ENCODE data around the gene IWS1. TPM values are rescaled to one million over a fixed set of nuclear protein-coding genes. Genes with fewer than 3 reads are reported as not detected.

Gene IWS1
- total and polyA plus RNA-seq, 10 of the 15 experiments (the other 5 are each of a cell fraction or from before 2014, with no cell fraction given) = 21.9 to 68.9 (median 45.8) TPM

DNA sequence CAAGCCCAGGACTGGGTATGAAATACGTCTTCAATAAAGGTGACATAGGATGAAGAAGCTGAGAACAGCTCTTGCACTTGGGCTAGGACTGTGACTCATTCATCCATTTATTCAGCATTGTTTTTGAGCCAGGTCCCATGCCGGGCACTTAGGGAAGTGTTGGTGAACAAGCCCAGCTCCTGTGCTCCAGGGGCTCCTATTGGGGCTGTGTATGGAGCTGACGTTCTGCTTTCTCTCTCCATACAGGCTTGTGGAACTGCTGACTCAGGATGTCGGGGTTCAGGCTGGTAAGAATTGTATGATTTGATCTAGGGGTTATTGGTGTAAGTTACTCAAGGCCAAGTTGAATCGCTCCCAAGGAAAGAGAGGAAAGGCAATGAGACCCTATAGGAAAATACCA, 33.2 kb upstream of the IWS1 start (continued):
- TF ChIP-seq, protein P1, sequence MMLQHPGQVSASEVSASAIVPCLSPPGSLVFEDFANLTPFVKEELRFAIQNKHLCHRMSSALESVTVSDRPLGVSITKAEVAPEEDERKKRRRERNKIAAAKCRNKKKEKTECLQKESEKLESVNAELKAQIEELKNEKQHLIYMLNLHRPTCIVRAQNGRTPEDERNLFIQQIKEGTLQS (IDR thresholded peaks at IDR 0.05; ENCODE audit: borderline replicate concordance, extremely low read depth, low read depth, low read length) = no peak
- no peak for TF ChIP-seq SMARCA5 (IDR thresholded peaks at IDR 0.05)
- TF ChIP-seq TBL1XR1 (IDR thresholded peaks at IDR 0.05; ENCODE audit: low read depth, low read length) = no peak
- TF ChIP-seq RFX5 (IDR thresholded peaks at IDR 0.05; ENCODE audit: low read depth, low read length) = no peak
- no peak for TF ChIP-seq CBX5 (IDR thresholded peaks at IDR 0.05; ENCODE audit: low read depth)
- no peak for TF ChIP-seq JUND (IDR thresholded peaks at IDR 0.05; ENCODE audit: low read depth, low read length)
- TF ChIP-seq HCFC1 (IDR thresholded peaks at IDR 0.05; ENCODE audit: low read length) = no peak
- no peak for TF ChIP-seq IKZF1 (conservative IDR thresholded peaks at IDR 0.05)
- no peak for TF ChIP-seq ZBED1 (IDR thresholded peaks at IDR 0.05; ENCODE audit: borderline replicate concordance)
- no peak for TF ChIP-seq RAD51 (IDR thresholded peaks at IDR 0.05)
- no peak for TF ChIP-seq EZH2 (IDR thresholded peaks at IDR 0.05; ENCODE audit: borderline replicate concordance, control insufficient read depth, low read depth, low read length)
- TF ChIP-seq KDM1A (IDR thresholded peaks at IDR 0.05; ENCODE audit: borderline replicate concordance) = no peak

DNA sequence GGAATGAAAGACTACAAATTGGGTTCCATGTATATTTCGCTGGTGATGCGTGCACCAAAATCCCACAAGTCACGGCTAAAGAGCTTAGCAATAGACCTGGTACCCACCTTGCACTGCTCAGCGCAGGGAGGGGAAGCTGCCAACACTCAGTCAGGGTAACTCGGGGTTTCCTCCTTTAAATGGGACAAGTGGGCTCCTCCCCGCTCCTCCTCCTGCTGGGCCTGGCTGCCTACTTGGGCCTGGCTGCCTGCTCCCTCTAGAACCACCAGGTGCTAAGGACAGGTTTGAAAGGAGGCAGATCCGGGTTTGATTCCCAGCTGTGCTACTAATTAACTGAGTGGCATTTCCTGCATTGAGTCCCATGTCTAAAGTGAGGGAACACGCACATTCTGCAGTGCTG, 32.6 kb upstream of the IWS1 start:
- FAIRE-seq (no peak), ATAC-seq (no peak), DNase-seq (ENCODE audit: low read depth, low spot score) (no peak)
- Histone ChIP-seq H4K20me1 (ENCODE audit: control insufficient read depth, insufficient read depth) (no peaks in the 10 kb centered on the region), H3K79me2 (ENCODE audit: control insufficient read depth, insufficient read depth, low read length) (no peaks in the 10 kb centered on the region), H3K27me3 (replicated peaks in 1 of 2; ENCODE audit: control insufficient read depth in 2 of 2, insufficient read depth in 2 of 2, low read length in 1 of 2) (0 out of 4 replicates have a peak, but pooled peaks cover 0 to 4% of the 10 kb centered on the region in 2 experiments), H3K9me3 (replicated peaks; ENCODE audit: control insufficient read depth, insufficient read depth, low read length) (peaks cover 1% of the 10 kb centered on the region; the same call in 2 of the 3 replicates), H3K9ac (ENCODE audit: control insufficient read depth, insufficient read depth, low read length) (no peak overlapping the region), H3K4me2 (ENCODE audit: control insufficient read depth, insufficient read depth) (no peak overlapping the region), H2AFZ (ENCODE audit: control insufficient read depth, low read depth, low read length) (no peak overlapping the region), H3K27ac (ENCODE audit: control insufficient read depth, insufficient read depth) (no peak overlapping the region), H3K36me3 (ENCODE audit: control insufficient read depth in 2 of 2, insufficient read depth in 2 of 2, low read length in 1 of 2) (no peaks in the 10 kb centered on the region), H3K4me3 (no peak overlapping the region), H3K4me1 (ENCODE audit: control insufficient read depth, insufficient read depth, low read length) (peaks cover 10% of the 10 kb centered on the region)
- intact Hi-C loops (cut with micrococcal nuclease; ENCODE audit: unreplicated experiment) (no loop called here), in situ Hi-C loops (cut with MboI) (no loop called here)
- RAD21 ChIA-PET (ENCODE audit: unreplicated experiment) = no interaction called here
- POLR2A ChIA-PET = no interaction called here
- SMC1A ChIA-PET (ENCODE audit: uncharacterized antibody, unreplicated experiment) = interaction anchor here (1.2 kb wide), 1 partner anchor 32 kb away, joined by 3 read pairs; the partner anchor contains the start of gene IWS1
- no TSS peak for BruUV-seq (replicated peaks)
- 69% methylated on average over 8 of the region's 8 CpGs for WGBS (ENCODE audit: insufficient coverage, insufficient replicate concordance, low lambda C conversion rate, missing lambda C conversion rate)
- CTCF ChIA-PET = no interaction called here
- TF ChIP-seq EED (IDR thresholded peaks at IDR 0.05; ENCODE audit: low read depth) (no peak), RUNX3 (IDR thresholded peaks at IDR 0.05; ENCODE audit: low read length) (no peak), HDAC6 (IDR thresholded peaks at IDR 0.05; ENCODE audit: unreplicated experiment) (no peak), BRCA1 (IDR thresholded peaks at IDR 0.05; ENCODE audit: low read depth, low read length) (no peak), ZNF274 (IDR thresholded peaks at IDR 0.05; ENCODE audit: insufficient read depth, insufficient read length) (no peak), SMAD1 (IDR thresholded peaks at IDR 0.05; ENCODE audit: low read depth, partially characterized antibody) (no peak), STAT3 (IDR thresholded peaks at IDR 0.05; ENCODE audit: low read depth, low read length) (no peak)
- TF ChIP-seq, protein P2, sequence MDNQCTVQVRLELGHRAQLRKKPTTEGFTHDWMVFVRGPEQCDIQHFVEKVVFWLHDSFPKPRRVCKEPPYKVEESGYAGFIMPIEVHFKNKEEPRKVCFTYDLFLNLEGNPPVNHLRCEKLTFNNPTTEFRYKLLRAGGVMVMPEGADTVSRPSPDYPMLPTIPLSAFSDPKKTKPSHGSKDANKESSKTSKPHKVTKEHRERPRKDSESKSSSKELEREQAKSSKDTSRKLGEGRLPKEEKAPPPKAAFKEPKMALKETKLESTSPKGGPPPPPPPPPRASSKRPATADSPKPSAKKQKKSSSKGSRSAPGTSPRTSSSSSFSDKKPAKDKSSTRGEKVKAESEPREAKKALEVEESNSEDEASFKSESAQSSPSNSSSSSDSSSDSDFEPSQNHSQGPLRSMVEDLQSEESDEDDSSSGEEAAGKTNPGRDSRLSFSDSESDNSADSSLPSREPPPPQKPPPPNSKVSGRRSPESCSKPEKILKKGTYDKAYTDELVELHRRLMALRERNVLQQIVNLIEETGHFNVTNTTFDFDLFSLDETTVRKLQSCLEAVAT (IDR thresholded peaks at IDR 0.05) = no peak
- TF ChIP-seq, protein P3, sequence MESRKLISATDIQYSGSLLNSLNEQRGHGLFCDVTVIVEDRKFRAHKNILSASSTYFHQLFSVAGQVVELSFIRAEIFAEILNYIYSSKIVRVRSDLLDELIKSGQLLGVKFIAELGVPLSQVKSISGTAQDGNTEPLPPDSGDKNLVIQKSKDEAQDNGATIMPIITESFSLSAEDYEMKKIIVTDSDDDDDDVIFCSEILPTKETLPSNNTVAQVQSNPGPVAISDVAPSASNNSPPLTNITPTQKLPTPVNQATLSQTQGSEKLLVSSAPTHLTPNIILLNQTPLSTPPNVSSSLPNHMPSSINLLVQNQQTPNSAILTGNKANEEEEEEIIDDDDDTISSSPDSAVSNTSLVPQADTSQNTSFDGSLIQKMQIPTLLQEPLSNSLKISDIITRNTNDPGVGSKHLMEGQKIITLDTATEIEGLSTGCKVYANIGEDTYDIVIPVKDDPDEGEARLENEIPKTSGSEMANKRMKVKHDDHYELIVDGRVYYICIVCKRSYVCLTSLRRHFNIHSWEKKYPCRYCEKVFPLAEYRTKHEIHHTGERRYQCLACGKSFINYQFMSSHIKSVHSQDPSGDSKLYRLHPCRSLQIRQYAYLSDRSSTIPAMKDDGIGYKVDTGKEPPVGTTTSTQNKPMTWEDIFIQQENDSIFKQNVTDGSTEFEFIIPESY (IDR thresholded peaks at IDR 0.05) = no peak

Data from GM12878 (cell line).